NCI-H82 treated with DMSO at 0.1 percent for 48 hours (cell line): Measurements from ENCODE around the gene SLC24A4.

Source experiments
- DNase-seq: peaks from one replicate; lab custom pipeline; 2025; ENCODE audit not compliant: unreplicated experiment; lab: John Stamatoyannopoulos, UW

Gene SLC24A4

GRCh38 chr14:92473261-92473968 lies 150.4 kb downstream of the SLC24A4 start:
- DNase-seq = no peak

GRCh38 chr14:92473969-92474535 lies 151.1 kb downstream of the SLC24A4 start:
- DNase-seq = no peak

GRCh38 chr14:92475037-92475436 lies 152.1 kb downstream of the SLC24A4 start:
- DNase-seq = no peak

- no peak for DNase-seq
These were observed 152.7 kb downstream of the SLC24A4 start for GRCh38 chr14:92475451-92476187.

- DNase-seq = no peak
These were observed 157.9 kb downstream of the SLC24A4 start for GRCh38 chr14:92480856-92481255.

- no peak for DNase-seq
These were observed 158.4 kb downstream of the SLC24A4 start for GRCh38 chr14:92481386-92481785.

GRCh38 chr14:92481811-92482555 lies 159.0 kb downstream of the SLC24A4 start:
- DNase-seq = no peak

GRCh38 chr14:92482621-92483319 lies 159.8 kb downstream of the SLC24A4 start:
- DNase-seq = no peak

- no peak for DNase-seq
These were observed 161.3 kb downstream of the SLC24A4 start for GRCh38 chr14:92484132-92484823.

- DNase-seq = no peak
These were observed 163.9 kb downstream of the SLC24A4 start for GRCh38 chr14:92486881-92487280.

- DNase-seq = no peak
These were observed 164.7 kb downstream of the SLC24A4 start for GRCh38 chr14:92487513-92488133.

GRCh38 chr14:92489394-92490238 lies 166.7 kb downstream of the SLC24A4 start:
- no peak for DNase-seq

GRCh38 chr14:92490239-92490959 lies 167.4 kb downstream of the SLC24A4 start:
- no peak for DNase-seq

GRCh38 chr14:92491782-92492181 lies 168.8 kb downstream of the SLC24A4 start:
- DNase-seq = no peak

- no peak for DNase-seq
These were observed 169.3 kb downstream of the SLC24A4 start for GRCh38 chr14:92492258-92492657.

GRCh38 chr14:92493024-92493423 lies 170.1 kb downstream of the SLC24A4 start:
- DNase-seq = no peak

GRCh38 chr14:92493492-92493891 lies 170.5 kb downstream of the SLC24A4 start:
- no peak for DNase-seq

- DNase-seq = no peak
These were observed 171.5 kb downstream of the SLC24A4 start for GRCh38 chr14:92494512-92494911.
